Measurements from ENCODE around the gene RPS21.
"Not testable (repeated sequence)": the region's sequence is repeated elsewhere in the genome, so short reads cannot be mapped to it uniquely, and the experiment has no call there.

Gene RPS21

DNA sequence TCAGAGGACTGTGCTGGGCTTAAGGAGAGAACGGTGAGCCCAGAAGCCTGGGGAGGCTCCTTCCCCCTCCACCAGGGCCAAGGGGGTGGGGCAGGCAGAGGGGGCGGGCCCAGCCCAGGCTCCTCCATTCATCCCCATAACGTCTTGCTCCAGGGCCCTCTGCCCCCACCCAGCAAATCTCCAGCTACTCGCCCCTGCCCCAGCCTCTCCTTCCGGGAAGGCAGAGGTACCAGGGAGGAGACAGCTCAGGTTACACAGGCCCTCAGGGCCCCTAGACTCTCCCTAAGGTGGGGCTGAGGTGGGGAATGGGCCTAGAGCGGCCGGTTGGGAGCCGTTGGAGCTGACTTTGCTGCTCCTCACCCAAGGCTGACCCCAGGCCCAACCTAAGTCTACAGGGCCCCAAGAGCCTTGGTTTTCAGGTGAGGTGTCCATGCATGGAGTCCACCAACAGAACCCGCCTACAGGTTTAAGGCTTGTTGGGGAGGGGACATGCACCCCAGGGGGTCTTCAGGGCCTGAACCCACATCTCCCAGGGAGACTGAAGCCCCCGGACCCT, 21.0 kb upstream of the RPS21 start:
- DNase-seq = no peak

DNA sequence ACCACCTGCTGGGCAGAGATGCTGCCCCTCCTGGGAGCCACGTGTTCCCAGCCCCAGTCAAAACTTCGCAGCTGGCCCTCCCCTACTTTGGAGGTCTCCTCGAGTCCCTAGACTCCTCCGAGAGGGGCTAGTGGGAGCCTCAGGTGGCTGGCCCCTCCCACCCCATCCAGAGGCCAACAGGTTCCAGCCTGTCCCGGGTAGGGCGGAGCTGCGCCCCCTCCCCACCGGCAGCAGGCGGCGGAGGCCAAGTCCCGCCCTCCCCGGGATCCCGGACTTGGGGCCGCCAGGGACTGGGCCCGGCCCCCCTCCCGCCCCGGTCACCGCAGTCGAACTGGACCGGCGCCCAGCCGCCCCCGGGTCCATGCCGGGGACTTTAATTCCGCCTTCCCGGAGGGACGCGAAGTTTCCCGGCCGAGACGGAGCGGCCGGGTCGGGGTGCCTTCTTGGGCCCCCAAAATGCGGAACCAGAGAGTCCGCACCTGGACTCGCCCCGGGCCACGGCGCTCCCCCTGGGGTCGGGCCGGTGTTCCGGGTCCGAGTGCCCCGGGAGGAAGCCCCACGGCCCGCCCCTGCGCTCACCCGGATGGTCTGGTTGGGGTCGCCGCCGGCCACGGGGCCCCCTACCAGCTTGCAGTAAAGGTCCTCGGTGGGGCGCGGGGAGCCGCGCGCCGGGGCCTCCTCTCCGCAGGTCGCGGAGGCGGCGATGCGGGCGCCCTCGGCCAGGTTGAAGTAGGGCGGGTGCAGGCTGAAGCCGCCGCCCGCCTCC, 20.4 kb upstream of the RPS21 start:
- DNase-seq = no peak

DNA sequence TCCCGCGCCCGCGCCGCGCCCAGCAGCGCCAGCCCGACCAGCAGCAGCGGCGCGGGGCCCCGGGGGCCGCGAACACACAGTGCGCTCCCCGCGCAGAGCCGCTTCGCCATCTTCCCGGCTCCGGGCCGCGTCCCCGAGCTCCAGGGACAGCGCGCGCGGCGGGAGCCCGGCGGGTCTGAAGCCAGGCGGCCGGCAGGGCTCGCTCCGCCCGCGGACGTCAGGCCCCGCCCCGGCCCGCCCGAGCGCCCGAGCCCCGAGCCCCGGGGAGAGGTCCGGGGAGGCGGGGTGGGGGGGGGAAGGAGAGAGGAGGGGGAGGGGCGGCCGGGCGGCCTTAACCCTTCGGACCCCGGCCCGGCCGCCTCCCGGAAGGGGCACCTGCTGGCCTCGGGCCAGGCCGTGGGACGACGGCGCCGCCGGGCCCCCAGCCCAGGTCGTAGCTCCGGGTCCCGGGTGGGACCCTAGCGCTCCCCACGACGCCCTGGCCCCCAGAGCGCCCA, 19.7 kb upstream of the RPS21 start, which contains the start of gene LAMA5:
LAMA5 (minus strand) TSS at position 177 of the 497 bp plus-strand sequence; CDS start at position 110, 67 bp downstream.
- DNase-seq = no peak

DNA sequence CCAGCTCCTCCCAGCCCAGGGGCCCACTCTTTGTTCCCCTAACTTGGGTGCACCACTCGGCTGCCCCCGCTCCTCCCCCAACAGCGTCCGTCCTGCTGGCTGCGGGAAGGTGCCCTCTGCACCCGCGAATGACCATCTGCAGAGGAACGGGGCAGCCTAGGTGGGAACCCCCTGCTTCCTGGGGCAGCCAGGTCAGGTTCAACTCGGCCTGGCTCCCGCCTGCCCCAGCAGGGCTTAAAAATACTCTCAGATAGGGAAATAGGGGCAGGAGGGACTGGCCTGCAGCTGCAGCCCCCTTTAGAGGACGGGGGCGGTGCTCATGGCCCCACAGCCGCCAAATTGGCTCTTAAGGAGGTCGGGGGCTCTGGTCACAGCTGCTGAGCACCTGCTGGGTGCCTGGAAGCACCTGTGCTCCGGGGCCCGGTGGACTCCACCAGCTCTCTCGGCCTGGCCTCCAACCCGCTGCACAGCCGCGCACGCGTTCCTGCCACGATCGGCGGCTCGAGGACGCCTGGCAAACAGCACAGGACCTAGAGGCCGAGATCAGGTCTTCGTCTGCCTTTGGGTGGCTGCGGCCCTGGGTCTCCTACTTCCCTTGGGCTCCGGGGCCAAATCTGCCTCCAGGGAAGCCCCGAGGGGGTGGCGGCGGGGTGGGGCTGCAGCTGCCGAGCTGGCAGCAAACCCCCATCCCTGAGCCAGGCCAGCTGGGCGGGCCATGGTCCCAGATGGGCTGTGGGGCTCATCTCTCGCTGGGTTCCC, 19.1 kb upstream of the RPS21 start:
- no peak for DNase-seq

DNA sequence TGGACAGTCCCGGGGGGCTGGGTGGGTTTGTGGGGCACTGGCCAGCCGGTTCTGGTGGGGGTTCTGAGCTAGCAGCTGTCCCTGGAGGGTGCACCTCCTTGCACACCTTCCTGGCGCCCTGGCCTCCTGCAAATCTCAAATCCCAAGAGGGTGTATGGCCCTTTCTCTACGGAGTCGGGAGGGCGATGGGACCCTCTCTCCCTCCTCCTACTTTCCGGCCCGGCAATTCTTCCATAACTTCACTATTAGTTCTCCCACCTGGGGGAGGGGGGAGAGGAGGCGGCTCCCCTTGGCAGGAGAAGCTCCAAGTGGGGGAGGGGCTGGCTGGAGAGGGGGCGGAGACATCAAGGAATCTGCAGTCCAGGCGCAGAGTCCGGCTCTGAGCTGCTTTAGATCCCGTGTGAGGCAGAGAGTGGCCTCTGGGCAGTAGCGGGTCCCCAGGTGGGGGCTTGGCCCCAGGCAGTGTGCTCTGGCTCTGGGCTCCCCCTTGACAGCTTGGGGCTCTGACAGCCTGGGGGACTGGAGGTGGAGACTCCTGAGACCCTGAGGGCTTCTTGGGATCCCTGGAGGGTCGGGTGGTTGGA, 18.4 kb upstream of the RPS21 start:
- no peak for DNase-seq

DNA sequence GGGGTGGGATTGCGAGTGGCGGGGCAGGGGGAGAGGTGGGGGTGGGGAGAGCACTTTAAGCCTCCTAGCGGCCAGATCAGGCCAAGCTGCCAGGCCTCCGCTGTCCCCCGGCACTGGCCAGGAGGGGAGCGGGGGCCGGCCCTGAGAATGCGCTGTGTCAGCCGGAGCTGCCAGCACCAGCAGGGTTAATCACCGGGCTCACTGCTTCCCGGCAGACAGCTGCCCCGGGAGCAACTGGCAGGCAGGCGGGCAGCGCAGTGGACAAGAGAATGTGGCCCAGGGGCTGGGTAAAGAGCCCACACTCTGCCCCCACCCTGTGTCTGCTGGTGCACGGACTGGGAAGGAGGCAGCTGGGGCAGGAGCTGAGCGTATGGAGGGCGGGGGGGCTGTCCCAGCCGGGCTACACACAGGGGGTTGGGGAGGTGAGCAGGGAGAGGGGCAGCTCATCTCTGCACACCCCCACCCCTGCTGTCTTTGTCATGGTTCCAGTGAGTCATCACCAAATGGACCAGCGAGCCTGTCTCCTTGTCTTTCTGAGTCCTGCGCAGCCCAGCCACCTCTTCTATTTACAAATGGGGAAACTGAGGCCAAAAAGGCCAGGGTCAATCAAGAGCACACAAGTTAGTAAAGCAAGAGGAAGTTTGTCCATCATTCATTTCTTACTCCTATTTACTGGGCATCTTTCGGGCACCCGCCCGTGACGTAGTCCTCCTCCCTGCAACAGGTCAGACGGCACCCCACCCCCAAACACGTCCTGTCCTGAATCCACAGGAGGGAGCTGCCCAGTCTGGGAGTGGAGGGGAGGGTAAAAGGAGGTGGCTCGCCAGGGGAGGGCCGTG, 17.7 kb upstream of the RPS21 start:
- DNase-seq = no peak

DNA sequence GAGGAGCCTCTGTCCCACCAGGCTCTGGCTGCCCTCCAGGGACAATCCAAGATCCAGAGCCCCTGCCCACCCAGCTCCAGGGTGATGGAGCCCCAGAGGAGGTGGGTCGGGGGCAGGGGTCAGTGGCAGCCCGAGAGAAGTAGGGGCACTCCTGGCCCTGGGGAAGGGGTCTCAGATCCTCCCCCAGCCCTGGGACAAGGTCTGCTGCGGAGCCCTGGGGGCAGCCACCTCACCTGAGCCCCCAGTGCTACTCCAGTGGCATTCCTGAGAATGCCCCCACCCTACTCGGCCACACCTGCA, 17.1 kb upstream of the RPS21 start:
- no peak for DNase-seq

DNA sequence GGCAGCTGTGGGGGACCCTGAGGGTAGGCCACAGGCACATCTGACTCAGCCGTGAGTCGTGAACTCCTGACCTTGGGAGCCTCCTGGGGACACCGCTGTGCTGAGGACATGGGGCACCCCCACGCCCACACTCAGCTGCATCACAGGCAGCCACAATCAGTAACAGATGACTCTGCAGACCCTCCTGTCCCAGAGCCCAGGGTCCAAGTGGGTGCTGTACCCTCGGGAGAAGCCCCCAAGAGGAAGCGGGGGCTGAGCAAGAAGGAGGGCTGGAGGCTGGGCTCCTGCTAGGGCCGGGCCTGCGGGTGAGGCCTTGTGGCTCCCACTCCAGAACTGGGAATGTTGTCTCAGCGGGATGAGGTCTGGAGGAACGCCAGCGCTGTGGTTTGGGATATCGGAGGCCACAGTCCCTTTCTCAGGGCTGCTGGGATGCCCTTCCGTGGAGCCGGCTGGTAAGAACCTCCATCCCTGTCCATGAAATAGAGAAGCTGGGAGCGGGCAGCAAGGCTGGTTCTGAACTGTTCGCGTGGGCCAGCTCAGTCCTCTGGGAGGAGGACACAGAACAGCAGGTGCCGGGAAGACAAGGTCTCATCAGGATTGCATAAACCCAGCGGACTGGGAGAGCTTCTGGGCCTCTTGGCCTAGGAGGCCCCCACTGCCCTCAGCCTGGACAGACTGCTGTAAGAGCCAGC, 16.6 kb upstream of the RPS21 start:
- DNase-seq = peak; percentile 34

DNA sequence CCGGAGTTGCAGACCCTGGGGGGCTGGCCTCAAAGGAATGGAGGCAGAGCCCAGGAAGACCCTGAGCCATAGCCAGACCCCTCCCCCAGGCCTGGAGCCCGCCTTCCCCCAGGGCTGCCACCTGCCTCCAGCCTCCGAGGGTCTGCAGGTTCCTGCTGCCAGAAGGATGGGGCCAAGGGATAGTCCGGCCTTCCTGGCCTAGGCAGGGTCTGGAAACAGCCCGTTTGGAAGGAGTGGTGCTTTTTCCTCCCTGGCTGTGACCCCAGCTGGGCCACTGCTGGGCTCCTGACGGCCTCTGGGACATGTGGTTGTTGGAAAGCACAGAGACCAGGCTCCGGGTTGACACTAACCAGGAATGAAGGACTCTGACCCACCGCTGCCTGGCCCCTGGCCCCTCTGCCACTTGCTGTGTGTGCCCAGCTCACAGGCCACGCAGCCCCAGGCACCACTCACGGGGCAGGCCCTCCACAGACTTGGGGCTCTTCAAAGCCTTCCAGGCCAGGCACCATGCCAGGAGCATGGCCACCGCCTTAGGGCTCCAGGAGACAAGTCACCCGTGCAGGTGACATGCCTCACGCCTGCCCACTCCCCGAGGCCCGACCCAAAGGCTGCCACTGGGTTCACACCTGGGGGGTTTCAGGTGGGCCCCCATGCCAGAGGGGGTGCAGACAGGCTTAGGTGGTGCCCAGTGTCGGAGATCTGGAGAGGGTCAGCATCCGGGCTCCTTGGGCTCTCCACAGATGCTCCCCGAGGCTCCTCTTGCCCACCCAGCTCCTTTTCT, 15.9 kb upstream of the RPS21 start:
- DNase-seq = no peak

DNA sequence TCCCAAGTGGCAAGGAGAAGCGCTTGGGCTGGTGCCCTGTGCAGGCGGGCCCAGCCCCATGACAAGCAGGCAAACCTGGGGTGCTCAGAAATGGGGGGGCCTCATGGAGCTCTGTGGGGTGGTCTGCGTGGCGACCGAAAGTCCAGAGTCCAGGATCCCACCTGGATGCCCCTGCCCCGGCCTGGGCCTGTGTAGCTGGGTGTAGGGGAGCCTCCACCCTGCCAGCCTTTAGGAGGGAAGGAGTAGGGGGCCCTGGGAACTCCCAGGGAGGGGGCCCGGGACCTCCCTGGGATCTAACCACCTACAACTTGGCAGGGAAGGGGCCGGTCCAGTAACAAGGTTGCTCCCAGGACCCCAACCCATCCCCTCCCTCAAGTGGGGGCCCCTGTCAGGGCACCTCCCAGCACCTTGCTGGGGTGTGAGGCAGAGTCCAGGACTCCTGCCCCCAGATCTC, 15.3 kb upstream of the RPS21 start:
- no peak for DNase-seq

DNA sequence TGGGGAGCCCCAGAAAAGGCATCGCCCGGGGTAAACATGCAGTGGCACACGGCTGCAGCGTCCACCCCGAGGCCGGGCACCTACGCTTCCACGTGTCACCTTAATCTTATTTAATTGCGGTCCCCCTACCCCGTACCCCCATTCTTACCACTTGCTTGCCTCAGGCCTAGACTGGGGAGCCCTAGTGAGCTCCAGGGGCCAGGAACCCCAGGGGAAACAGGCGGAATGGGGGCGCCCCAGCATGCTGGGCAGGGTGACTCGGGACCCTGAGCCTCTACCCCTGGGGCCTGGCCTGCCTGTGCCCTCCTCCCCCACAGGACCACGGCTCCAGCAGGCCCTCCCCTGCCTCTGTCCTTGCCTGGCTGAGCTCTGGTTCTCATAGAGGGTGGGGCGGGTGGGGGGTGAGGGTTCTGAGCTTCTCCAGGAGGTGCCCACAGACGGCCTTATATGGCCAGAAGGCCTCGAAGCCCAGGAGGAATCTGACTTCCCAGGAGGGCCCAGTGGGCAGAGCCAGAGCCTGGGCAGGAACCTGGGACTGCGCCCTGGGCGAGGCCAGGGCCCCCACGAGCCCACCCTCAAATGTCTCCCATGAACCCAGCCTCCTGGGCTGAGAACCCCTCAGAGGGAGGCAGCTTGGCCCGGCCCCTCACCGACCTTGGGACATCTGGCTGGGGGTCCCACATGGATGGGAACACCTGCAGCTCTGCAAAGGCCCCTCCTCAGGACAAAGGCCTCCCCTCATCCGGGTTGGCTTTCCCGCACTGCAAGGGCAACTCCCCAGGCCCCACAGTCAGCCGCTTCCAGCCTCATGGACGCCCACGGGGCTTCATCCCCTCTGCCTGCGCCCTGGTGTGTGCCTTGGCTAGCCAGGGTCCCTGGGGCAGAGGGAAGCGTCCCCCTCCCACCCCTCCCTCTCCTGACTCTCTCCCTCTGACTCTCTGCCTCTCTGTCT, 14.6 kb upstream of the RPS21 start:
- DNase-seq = no peak

DNA sequence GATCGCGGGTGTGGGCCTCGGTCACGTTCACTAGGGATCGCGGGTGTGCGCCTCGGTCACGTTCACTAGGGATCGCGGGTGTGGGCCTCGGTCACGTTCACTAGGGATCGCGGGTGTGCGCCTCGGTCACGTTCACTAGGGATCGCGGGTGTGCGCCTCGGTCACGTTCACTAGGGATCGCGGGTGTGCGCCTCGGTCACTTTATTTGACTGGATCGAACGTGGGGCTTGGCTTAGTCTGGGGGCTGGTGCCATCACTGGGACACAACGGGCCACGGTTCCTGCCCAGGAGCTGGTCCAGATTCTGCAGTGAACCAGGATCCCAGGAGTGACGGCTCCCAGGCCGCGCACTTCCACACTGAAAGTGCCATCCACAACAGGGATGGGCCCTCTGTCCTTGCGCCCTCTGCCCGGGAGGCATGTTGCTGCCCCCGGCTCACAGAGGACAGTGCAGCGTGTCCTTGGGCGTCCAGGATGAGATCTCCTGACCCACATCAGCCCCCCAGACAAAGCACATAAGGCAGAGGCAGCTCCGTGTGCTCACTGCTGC, 13.2 kb upstream of the RPS21 start:
- not testable (repeated sequence) for DNase-seq

DNA sequence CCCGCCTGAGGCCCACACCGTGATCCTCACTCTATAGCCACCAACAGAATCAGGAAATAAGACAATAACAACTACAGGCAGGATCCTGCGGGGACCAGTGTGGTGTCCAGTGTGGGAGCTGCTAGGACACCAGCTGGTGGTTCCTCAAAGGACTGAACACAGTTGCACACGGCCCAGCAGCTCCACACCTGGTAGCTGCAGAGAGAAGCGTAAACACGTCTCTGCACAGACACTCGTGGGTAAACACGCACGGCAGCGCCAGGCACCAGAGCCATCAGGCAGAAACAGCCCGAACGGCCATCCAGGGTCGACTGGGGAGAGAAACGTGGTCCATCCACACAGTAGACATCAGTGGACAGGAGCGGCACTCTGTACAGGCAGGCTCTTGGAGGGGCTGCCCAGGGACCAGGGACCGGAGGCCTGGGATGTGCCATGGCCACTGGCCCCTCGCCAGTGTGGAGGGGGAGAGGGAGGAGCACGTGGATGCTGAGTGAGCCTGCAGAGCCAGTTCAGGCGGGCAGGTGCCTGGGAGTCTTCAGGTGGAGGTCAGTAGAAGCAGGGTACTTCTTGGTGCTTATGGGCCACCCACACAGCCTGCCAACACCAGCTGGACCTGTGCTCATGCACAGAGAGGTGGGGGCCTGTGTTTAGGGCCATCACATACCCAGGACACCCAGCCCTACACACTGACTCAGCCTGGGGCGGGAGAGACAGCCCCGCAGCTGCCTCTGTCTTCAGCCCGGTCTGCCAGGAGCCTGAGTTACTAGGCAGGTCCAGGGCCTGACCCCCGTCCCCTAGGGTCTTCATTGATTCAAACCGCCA, 12.4 kb upstream of the RPS21 start:
- no peak for DNase-seq

DNA sequence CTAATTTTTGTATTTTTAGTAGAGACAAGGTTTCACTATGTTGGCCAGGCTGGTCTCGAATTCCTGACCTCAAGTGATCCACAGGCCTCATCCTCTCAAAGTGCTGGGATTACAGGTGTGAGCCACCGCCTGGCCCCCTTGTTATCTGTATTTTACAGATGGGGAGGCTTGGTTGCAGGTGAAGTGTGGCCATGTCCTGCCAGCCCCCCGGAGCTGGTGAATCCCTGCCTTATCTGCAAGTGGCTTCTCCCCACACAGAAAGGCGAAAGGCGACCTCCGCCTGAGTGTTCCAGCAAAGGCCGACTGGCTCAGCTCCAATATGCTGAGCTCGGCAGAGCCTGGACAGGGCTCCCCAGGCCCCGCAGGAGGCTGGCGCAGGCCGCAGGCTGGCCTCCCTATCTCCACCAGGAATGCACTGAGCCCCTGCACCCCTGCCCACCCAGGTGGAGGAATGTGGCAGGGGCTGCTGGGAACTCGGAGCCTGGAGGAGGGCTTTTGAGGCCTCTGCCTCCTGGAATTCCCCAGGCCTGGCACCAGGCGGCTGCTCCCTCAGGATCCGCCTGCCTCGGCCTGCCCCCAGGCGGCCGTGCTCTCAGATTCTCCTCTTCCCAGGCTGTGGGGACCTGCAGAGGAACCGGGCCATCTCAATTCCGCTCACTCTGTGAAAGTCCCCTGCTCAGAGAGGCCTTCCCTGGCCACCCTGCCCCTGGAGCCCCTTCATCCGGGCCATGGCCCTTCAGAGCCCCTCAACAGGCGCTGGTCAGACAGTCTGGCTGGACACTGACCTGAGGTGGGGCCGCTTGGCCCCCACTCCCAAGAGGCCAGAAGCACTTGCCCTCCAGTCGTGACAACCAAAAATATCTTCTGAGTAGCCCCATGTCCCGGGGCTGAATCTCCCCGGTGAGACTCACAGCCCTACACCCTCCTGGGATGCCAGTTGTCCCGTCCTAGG, 10.5 kb upstream of the RPS21 start:
- DNase-seq = no peak

DNA sequence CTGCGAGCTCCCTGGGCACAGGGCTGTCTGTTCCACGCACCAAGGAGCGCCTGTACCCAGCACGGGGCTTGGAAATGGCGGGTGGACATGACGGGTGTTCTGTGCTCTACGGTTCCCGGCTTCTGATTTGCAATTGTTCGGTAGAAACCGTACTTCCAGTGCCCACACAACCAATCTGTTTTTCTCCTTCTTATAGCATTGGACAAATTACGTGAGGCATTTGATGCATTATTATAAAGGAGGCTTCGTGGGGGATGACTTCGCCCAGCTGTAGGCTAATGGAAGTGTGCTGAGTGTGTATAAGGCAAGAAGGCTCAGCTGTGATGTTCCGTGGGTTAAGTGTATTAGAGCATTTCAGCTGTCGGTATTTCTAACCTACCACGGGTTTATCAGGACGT, 9.8 kb upstream of the RPS21 start:
- no peak for DNase-seq

DNA sequence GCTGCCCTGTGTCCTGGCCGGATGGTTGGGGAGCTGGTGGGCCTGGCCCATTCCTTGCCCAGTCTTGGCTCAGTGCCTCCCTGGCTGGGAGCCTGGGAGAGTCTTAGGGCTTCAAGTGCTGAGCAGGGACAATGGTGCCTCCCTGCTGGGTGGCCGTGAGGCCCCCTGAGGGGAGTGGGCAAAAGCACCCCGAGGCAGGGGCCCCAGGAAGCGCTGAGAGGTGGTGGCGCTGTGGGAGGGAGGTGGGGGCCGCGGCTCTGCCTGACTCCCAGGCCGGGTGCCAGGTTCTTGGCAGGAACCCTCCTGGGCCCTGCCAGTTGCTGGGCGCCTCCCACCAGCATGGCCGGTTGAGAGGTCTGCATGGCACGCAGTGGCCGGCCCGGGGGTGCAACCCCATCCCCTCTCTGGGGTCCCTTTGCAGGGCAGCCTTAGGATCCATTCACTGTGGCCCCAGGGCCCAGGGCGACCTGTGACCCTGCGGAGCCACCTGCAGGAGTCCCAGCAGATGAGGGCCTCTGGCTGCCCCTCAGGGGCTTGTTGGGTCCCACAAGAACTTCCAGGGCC, 9.2 kb upstream of the RPS21 start:
- DNase-seq = no peak

DNA sequence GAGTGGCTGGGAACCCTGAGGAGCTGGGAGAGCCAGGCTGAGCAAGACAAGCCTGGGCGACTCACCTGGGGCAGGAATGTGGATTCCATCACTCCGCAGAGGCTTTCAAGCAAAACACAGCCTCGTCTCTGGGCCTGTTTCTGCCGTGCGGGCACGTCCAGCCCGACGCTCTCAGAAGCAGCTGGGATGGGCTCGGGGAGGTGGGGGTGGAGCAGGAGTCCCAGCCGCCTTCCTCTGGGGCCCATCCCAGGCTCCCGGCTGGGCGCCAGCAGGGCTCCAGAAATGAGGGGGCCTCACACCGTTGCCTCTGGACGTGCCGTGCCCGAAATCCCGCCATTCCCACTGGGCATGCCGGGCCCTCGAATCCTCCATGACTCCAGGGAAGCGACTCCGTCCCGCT, 8.7 kb upstream of the RPS21 start:
- no peak for DNase-seq

Data from stimulated activated CD4-positive, alpha-beta T cell treated with anti-CD3 and anti-CD28 coated beads, Interleukin-4, amount 100 ng/mL, for 1 hour (primary cell).